Hepatocyte (in vitro differentiated cells): ENCODE measurements around the gene SH3PXD2A. TPM values are rescaled to one million over a fixed set of nuclear protein-coding genes. Genes with fewer than 3 reads are reported as not detected.

Experiments
- DNase-seq: peaks from one replicate; pipeline ENCODE4 v3.0.0-alpha.2; 2016; ENCODE audit warnings: low spot score
- H2AFZ ChIP-seq: fragments of 200-600 bp; sonication (generic); 2 replicates; pipeline ENCODE4 v1.6.0; 2016; ENCODE audit warnings: antibody characterized with exemption, mild to moderate bottlenecking
- H3K27ac ChIP-seq: fragments of 200-600 bp; sonication (generic); 2 replicates; pipeline ENCODE4 v1.5.1; 2016; ENCODE audit warnings: mild to moderate bottlenecking
- H3K27me3 ChIP-seq: fragments of 200-600 bp; sonication (generic); 2 replicates; pipeline ENCODE4 v1.6.1; 2016
- H3K36me3 ChIP-seq: fragments of 200-600 bp; sonication (generic); replicated peaks from 2 replicates; pipeline ENCODE4 v1.5.1; 2016; ENCODE audit warnings: low read depth; ENCODE audit not compliant: insufficient read depth
- H3K4me1 ChIP-seq: fragments of 200-600 bp; sonication (generic); 2 replicates; pipeline ENCODE4 v1.5.1; 2016; ENCODE audit warnings: mild to moderate bottlenecking, moderate library complexity; ENCODE audit not compliant: insufficient read depth
- H3K4me2 ChIP-seq: fragments of 200-600 bp; sonication (generic); 2 replicates; pipeline ENCODE4 v1.6.0; 2016
- H3K4me3 ChIP-seq: fragments of 200-600 bp; sonication (generic); 2 replicates; pipeline ENCODE4 v1.5.1; 2016; ENCODE audit warnings: mild to moderate bottlenecking
- H3K79me2 ChIP-seq: fragments of 200-600 bp; sonication (generic); 2 replicates; pipeline ENCODE4 v1.6.0; 2017; ENCODE audit warnings: mild to moderate bottlenecking
- H3K9me2 ChIP-seq: fragments of 200-600 bp; sonication (generic); replicated peaks from 2 replicates; pipeline ENCODE4 v1.6.0; 2017; ENCODE audit warnings: mild to moderate bottlenecking; ENCODE audit not compliant: insufficient read depth
- H3K9me3 ChIP-seq: fragments of 200-600 bp; sonication (generic); 2 replicates; pipeline ENCODE4 v1.5.1; 2016; ENCODE audit warnings: low read depth, mild to moderate bottlenecking
- H4K20me1 ChIP-seq: fragments of 200-600 bp; sonication (generic); 2 replicates; pipeline ENCODE4 v1.6.0; 2016; ENCODE audit warnings: mild to moderate bottlenecking; ENCODE audit not compliant: insufficient read depth, poor library complexity, severe bottlenecking
- CTCF ChIP-seq: fragments of 200-600 bp; sonication (generic); IDR thresholded peaks from 2 replicates; pipeline ENCODE4 v1.5.1; 2016; ENCODE audit warnings: antibody characterized with exemption, mild to moderate bottlenecking; ENCODE audit not compliant: poor library complexity
- EZH2 ChIP-seq: fragments of 200-600 bp; sonication (generic); IDR thresholded peaks from 2 replicates; pipeline ENCODE4 v1.6.1; 2016; ENCODE audit warnings: antibody characterized with exemption, mild to moderate bottlenecking, borderline replicate concordance
- EZH2phosphoT487 ChIP-seq: fragments of 200-600 bp; sonication (generic); IDR thresholded peaks from one replicate; pipeline ENCODE4 v1.6.1; 2018; ENCODE audit warnings: antibody characterized with exemption, mild to moderate bottlenecking, low read depth, moderate library complexity; ENCODE audit not compliant: unreplicated experiment, severe bottlenecking
- WGBS: methylation state at CpG from one replicate; pipeline ENCODE4 v1.1.6; 2016; ENCODE audit warnings: low lambda C conversion rate; ENCODE audit errors: missing lambda C conversion rate; 5-methylcytosine and 5-hydroxymethylcytosine counted together
- polyA plus RNA-seq: library from polyadenylated mRNA; unstranded; fragments of >200 nt; fragmentation: Nextera tagmentation; extraction: Ambion mirVana; gene quantifications from 2 replicates; pipeline ENCODE4 v1.2.1, GENCODE V29; 2016
- total RNA-seq: library from RNA; depleted of rRNA; stranded (reverse); fragments of >200 nt; gene quantifications from 2 replicates; pipeline ENCODE4 v1.2.3, GENCODE V29; 2014

The SH3PXD2A gene
- total and polyA plus RNA-seq, 2 experiments from 2014 or later: 8.4 to 13.6 TPM

DNA sequence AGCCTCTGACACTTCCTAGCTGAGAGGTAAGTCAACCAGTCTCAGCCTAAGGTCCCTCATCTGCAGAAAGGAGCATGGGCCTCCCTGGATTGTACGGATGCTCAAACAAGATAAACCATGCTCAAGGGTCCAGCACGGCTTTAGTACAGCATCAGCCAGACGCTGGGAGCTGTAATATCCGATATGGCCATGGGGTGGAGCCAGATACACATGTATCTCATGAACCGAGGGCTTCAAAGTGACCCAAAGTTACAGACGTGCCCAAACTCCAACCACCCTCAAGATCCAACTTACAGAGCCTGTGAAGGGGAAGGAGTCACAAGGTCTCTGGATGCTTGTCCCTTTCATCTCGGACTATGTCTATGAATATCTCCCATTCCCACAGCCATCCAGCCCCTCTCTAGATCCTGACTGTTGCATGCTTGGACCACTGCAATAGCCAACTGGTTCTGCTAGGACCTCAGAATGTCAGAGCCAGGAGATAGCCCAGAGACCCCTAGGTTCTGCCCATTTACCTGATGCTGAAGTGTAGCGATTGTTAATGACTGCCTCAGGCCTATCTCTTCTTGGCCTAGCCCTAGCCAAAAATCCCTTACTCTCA, 142.4 kb downstream of the SH3PXD2A start:
- Histone ChIP-seq H3K4me3 (no peak overlapping the region), H3K27ac (no peak overlapping the region), H3K4me1 (no peaks in the 10 kb centered on the region), H3K9me3 (no peaks in the 10 kb centered on the region), H3K9me2 (no peaks in the 10 kb centered on the region), H2AFZ (no peak overlapping the region), H4K20me1 (no peaks in the 10 kb centered on the region), H3K4me2 (no peak overlapping the region), H3K79me2 (no peaks in the 10 kb centered on the region), H3K36me3 (no peaks in the 10 kb centered on the region), H3K27me3 (no peaks in the 10 kb centered on the region)
- TF ChIP-seq CTCF (peak; percentile 93), EZH2phosphoT487 (no peak)
- DNase-seq: peak; percentile 85
- 16% methylated on average over 8 of the region's 8 CpGs for WGBS

DNA sequence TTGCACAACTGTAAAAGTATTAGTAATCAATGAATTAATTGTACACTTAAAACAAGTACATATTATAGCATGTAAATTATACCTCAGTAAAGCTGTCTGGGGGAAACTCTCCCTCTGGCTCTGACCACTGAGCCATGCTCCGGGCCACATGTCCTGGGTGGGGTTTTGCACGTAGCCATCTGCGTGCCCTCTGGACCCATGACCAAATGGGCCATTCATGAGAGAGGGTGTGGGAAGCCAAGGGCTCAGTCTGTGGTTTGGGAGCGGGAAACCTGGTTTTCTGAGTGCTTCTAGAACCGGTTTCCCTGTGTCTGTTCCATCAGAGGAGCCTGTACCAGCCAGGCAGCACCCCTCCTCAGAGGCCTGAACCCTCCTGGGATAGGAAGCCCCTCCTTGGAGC, 143.2 kb downstream of the SH3PXD2A start:
- Histone ChIP-seq H3K27me3 (no peaks in the 10 kb centered on the region), H3K4me3 (no peak overlapping the region), H3K27ac (no peak overlapping the region), H2AFZ (no peak overlapping the region), H3K4me1 (no peaks in the 10 kb centered on the region), H3K79me2 (no peaks in the 10 kb centered on the region), H3K9me3 (no peaks in the 10 kb centered on the region), H3K9me2 (no peaks in the 10 kb centered on the region), H3K36me3 (no peaks in the 10 kb centered on the region), H4K20me1 (no peaks in the 10 kb centered on the region), H3K4me2 (no peak overlapping the region)
- DNase-seq: no peak
- TF ChIP-seq CTCF (no peak), EZH2 (no peak), EZH2phosphoT487 (no peak)
- 89% methylated on average over 5 of the region's 5 CpGs for WGBS

- Histone ChIP-seq H3K27me3 (no peaks in the 10 kb centered on the region), H3K79me2 (no peaks in the 10 kb centered on the region), H4K20me1 (no peaks in the 10 kb centered on the region), H3K4me2 (no peak overlapping the region), H3K36me3 (no peaks in the 10 kb centered on the region), H3K9me3 (no peaks in the 10 kb centered on the region), H3K9me2 (no peaks in the 10 kb centered on the region), H3K27ac (no peak overlapping the region), H3K4me1 (no peaks in the 10 kb centered on the region), H3K4me3 (no peak overlapping the region), H2AFZ (no peak overlapping the region)
- DNase-seq: no peak
- 86% methylated on average over 15 of the region's 15 CpGs for WGBS
- TF ChIP-seq EZH2phosphoT487: no peak
- TF ChIP-seq CTCF: peak; percentile 14
- TF ChIP-seq EZH2: no peak
These were observed 143.9 kb downstream of the SH3PXD2A start for GRCh38 chr10:103711351-103711994.
